Fibroblast of lung (primary cell): ENCODE data around the gene ARIH2.

Experiments
- EZH2 ChIP-seq: IDR thresholded peaks from 2 replicates; pipeline ENCODE4 v1.5.1; 2012; ENCODE audit warnings: low read length, control low read depth, mild to moderate bottlenecking; ENCODE audit errors: missing control alignments
- TF ChIP-seq, protein P1 (sequence below), 2 donors: IDR thresholded peaks in 1 of 2; conservative IDR thresholded peaks in 1 of 2; 1 replicate in 1 of 2; 2 replicates in 1 of 2; pipeline ENCODE4 v1.5.1; 2011 to 2012; ENCODE audit warnings: low read length in 2 of 2, control low read depth in 1 of 2, inconsistent platforms in 1 of 2, low read depth in 1 of 2, mild to moderate bottlenecking in 1 of 2

DNA sequence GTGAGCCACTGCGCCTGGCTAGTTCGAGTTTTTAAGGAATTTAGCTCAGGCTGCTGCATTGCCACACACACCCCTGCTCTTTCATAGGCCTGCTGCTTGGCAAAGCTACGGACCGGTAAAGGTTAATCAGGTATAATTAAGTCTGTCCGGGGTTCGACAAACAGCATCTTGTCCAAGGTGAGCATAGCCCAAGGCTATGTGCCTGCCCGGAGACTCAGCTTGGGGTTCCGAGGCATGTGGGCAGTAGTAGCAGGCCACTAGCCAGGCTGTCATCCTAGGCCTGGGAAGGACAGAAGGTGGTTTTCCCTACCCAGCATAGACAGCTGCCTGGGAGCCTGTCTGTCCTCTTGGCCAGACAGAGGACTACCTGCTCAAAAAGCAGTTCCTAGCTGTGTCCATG, 78.0 kb downstream of the ARIH2 start:
- TF ChIP-seq, protein P1, sequence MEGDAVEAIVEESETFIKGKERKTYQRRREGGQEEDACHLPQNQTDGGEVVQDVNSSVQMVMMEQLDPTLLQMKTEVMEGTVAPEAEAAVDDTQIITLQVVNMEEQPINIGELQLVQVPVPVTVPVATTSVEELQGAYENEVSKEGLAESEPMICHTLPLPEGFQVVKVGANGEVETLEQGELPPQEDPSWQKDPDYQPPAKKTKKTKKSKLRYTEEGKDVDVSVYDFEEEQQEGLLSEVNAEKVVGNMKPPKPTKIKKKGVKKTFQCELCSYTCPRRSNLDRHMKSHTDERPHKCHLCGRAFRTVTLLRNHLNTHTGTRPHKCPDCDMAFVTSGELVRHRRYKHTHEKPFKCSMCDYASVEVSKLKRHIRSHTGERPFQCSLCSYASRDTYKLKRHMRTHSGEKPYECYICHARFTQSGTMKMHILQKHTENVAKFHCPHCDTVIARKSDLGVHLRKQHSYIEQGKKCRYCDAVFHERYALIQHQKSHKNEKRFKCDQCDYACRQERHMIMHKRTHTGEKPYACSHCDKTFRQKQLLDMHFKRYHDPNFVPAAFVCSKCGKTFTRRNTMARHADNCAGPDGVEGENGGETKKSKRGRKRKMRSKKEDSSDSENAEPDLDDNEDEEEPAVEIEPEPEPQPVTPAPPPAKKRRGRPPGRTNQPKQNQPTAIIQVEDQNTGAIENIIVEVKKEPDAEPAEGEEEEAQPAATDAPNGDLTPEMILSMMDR (conservative IDR thresholded peaks at IDR 0.05 in 1 of 2, IDR thresholded peaks at IDR 0.05 in 1 of 2; ENCODE audit: low read depth in 1 of 2, low read length in 2 of 2): no peak
- TF ChIP-seq EZH2: no peak
